Hematopoietic multipotent progenitor cell treated with erythropoietin and hydrocortisone succinate and interleukin-3 and kit ligand, for 4 days (in vitro differentiated cells): ENCODE data around the gene LRP1B.

Experiments used
- DNase-seq: peaks from one replicate; pipeline ENCODE4 v3.0.0-alpha.2; 2015

The LRP1B gene

DNA sequence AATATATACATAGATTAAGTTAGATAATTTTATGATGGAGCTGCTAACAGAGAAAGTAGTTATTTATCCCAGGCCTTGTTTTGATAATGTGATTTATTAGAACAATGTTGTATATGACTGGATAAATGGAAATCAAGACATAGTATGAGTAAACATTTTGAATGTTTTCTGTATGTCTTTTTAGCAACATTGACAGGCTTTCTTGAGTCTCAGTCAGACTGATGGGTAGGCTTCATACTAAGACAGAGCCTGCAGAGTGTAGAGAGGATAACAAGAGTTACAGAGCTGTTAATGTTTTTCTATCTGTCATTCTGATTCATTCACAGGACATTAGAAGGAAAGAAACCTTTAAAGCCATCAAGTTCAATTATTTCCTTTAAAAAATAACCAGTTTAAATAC is 478.5 kb downstream of the LRP1B start:
- DNase-seq, result no peak

DNA sequence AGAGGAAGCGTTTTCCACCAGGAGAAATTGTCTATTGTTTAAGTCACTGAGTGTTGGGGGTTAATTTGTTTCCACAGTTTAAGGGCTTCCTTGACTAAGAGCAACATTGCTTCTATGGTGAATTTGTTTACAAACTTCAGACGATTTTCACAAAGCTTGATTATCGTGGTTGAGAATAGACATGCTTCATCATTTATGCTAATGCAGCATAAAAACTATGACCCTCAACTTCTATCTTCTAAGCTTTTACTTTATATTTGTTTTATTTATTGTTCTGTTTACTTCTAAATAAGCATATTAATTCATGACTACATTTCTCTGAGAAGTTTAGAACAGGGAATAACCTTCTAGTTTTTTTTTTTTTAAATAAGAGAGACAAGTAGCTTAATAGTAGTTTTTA is 483.5 kb downstream of the LRP1B start:
- no peak for DNase-seq

DNA sequence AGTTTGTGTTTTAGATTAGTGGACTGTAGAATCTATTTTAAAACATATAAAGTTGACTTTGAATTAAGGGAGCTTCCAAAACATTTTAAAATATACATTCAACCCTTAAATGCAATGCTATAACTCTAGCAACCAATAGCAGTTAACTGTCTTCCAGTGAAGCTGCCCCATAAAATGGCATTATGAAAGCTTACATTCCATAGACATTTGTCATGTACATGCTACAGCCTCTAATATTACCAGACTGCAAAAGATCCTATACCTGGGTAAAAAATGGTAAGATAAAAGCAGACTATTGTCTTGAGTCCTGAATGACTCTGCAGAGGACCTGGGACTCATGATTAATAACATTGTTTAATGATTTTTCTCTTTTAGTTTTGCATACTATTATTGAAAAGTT is 489.4 kb downstream of the LRP1B start:
- DNase-seq, result no peak

DNA sequence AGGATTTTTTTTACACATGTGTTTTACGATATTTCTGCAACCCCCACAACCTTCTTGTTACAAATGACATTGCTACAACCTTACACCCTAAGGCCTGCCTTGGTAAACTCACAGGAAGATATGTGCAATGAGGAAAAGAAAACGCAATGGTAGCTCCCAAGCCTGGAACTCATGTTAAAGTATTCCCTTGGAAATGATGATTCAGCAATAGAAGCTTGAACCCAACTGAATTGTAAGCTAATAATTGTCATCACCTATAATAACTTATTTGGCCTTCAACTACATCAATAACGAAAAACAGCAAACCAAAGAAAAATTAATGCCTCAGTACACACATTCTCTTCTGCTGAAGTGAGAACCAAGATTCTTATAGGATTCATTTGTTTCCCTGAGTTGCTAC is 491.0 kb downstream of the LRP1B start:
- no peak for DNase-seq

- no peak for DNase-seq
Measured at GRCh38 chr2:141633132-141633531, 497.7 kb downstream of the LRP1B start.

GRCh38 chr2:141630407-141630930 is 500.3 kb downstream of the LRP1B start:
- DNase-seq, result no peak

DNA sequence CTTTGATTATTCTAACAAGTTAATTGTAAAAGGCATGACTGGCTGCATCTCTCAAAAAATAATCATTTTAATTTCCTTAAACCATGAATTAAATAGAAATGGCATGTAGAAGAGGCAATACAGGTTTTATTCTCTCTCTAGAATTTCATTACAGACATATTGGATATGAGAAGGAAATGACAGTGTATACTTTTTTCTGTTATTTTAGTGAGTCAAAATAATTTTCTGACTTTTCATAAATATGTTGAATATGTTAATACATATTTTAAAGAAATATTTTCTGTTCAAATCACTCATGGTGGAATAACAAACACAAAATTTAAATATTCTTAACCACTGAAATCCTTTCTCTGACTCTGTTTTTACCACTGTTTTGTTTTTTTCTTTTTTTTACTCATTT is 510.4 kb downstream of the LRP1B start:
- DNase-seq, result no peak

- no peak for DNase-seq
Measured at GRCh38 chr2:141618457-141618856, 512.4 kb downstream of the LRP1B start.

DNA sequence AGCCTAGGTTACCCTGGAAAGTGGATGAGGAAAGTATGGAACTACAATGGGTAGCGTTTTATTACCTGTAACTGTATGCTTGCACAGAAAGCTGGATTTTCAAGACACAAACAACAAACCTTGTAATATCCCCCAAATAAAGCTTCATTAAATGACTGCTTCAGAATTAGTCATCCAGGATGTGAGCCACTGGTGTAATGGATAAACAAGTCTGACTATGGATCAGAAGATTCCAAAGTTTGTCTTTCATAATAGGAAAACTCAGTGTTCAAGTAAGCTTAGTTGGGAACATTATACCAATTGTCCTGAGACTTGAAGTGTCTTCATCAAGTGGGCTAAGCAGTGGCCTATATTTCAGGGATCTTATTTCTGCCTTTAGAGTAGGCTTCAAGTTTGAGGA is 518.8 kb downstream of the LRP1B start:
- no peak for DNase-seq

DNA sequence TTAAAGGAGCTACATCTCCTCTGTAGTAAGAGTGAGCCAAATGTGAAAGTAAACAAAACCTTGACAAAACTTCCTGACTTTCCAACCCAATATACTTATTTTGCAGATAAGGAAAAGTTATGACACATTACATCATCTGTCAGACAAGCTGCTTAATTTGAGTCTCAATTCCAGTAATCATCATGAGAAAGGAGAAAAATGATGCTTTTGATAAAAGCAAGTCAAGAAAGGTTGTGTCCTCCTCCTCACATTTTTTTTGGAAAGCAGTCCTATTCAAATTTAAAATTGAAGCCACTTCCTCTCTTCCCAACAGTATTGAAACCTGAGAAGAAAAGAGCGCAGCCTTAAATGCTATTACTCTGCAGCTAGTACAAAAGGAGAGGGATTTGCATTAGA is 519.6 kb downstream of the LRP1B start:
- no peak for DNase-seq

GRCh38 chr2:141610564-141611175 is 520.1 kb downstream of the LRP1B start:
- DNase-seq, result peak; percentile 5

- no peak for DNase-seq
Measured at GRCh38 chr2:141605163-141605562, 525.7 kb downstream of the LRP1B start.

DNA sequence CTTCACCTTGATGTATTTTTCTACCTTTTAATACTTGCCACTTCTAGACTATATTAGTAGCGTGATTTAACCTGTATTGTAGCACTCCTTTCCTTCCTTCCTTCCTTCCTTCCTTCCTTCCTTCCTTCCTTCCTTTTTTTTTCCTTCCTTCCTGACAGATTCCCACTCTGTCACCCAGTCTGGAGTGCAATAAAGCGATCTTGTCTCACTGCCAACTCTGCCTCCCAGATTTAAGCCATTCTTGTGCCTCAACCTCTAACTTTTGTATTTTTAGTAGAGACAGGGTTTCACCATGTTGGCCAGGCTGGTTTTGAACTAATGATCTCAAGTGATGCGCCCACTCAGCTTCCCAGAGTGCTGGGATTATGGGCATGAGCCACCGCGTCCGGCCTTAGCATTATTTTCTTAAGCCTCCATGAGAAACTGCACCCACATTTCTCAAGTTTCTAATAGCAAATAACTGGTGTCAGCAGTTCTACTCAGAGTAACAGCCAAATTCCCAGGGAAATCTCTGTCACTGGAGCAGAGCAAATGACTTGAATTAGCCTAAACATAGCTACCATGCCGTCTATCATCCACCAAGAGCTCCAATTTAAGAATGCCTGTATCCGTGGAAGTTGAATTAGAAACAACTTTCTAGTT is 529.2 kb downstream of the LRP1B start:
- no peak for DNase-seq

DNA sequence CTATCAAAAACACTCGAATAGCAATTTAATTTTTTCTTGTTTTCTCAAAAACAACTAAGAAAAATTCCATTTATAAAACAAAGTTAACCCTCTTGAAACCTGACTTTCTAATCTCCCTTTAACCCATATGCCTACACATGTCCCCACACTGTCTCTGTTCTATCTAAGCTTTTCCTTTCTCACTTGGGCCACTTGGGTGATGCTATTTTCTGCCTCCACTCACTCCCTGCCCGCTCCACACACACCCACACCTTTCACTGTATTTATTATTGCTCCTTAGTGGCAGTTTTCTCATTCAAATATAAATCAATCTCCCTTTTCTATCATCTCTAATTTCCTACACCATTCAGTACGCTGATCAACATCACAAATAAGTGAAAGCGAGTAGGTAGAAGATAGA is 531.1 kb downstream of the LRP1B start:
- no peak for DNase-seq

GRCh38 chr2:141598982-141599381 is 531.8 kb downstream of the LRP1B start:
- DNase-seq, result no peak

DNA sequence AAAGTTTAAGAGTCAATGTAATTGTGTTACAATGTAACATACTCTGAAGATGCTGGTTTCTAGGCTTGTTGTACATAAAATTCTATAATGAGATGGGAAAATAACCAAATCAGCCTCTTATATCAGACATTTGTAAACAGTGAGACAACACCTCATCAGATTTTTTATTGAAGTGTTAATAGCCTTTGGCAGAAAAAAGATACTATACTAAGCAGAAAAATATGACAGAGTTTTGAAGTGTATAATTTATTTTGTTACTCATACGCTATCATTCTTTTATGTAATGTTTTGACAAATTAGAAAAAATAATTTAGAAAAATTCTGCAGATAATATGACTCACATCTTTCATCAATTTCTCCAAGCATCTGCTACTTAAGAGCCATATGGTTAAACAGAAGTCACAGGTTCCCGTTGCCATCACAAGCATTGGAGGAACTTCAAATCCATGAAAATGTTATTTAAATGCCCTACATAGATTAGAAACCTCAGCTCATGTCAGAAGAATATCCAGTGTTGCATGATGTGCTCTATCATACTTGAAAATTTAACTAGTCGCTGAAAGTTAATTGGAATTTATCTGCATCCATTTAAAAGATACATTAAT is 535.4 kb downstream of the LRP1B start:
- no peak for DNase-seq

GRCh38 chr2:141591787-141592186 is 539.0 kb downstream of the LRP1B start:
- no peak for DNase-seq

GRCh38 chr2:141590620-141591019 is 540.2 kb downstream of the LRP1B start:
- no peak for DNase-seq

DNA sequence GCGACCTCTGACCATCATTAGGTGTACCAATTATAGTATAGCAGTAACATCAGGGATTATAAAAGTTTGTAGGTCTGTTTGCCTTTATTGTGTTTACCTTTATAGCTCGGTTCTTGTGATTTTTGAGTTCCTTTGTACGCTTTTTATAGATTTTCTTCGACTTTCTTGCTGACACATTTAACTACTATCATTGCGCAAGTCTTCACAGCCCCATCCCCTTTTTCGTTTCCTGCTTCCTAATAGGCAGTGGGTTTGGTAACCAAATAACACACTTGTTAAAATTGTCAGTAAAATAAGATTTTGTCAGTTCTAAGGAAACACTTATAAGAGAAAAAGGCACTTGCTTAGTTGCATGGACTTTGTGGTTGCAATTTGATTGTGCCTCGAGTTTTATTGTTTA is 541.5 kb downstream of the LRP1B start:
- no peak for DNase-seq

- DNase-seq, result no peak
Measured at GRCh38 chr2:141586985-141587384, 543.8 kb downstream of the LRP1B start.

GRCh38 chr2:141582213-141582612 is 548.6 kb downstream of the LRP1B start:
- DNase-seq, result no peak

GRCh38 chr2:141579071-141579470 is 551.7 kb downstream of the LRP1B start:
- no peak for DNase-seq

DNA sequence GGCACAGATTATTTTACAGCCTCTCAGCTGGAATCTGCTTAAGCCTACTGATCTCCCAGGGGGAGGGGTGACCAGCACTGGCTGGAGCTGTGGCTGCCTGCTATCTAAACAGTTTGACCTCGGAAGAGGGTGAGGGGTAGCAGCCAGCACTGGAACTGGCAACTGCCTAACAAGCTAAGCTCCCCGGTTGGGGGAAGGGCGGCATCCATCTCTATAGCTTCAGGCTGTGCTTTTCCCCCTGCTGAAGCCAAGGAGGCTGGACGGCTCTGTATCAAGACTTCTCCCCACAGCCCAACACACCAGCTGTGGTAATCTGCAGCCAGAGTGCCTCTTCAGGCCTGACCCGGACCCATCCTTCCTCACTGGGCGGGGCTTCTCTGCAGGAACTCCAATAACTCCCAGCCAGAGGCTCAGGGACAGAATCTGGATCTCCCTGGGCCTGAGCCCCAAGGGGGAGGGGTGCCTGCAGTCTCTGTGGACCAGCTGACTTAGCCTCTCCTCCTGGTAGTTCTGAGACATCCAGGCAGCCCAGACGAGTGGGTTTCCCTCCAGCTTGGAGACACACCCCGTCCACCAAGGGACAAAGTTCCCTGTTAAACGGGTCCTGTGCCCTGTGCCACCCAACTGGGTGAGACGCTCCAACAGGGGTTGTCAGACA is 560.2 kb downstream of the LRP1B start:
- DNase-seq, result no peak

DNA sequence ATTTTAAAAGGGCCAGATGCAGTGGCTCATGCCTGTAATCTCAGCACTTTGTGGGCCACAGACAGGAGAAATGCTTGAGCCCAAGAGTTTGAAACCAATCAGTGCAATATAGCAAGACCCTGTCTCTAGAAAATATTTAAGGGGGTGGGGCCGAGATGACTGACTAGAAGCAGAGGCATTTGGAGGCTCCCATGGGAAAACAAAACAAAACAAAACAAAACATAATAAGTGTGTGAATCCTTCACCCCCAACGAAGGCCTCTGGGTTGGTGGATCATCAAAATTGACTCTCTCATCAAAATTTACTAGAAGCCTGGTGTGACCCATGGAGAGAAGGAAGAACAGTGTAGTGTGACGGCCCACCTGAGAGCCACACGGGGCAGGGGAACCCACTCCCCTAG is 560.9 kb downstream of the LRP1B start:
- no peak for DNase-seq
